Cardiac muscle cell (in vitro differentiated cells and primary cell): Measurements from ENCODE around the gene LPP. TPM values are rescaled to one million over a fixed set of nuclear protein-coding genes. Genes with fewer than 3 reads are reported as not detected.

Experiments
- DNase-seq, 2 donors: peaks; one replicate each; pipeline versions ENCODE4 v3.0.0 to v3.0.0-alpha.2; 2010 to 2017; ENCODE audit warnings: low read depth in 1 of 2, low spot score in 1 of 2
- H3K27ac ChIP-seq: fragments of 200-600 bp; sonication (generic); 2 replicates; pipeline ENCODE4 v1.5.1; 2016
- H3K27me3 ChIP-seq: fragments of 200-600 bp; sonication (generic); 2 replicates; pipeline ENCODE4 v1.6.0; 2016; ENCODE audit warnings: control low read depth
- H3K36me3 ChIP-seq: fragments of 200-600 bp; sonication (generic); 2 replicates; pipeline ENCODE4 v1.5.1; 2016; ENCODE audit warnings: control low read depth
- H3K4me1 ChIP-seq: fragments of 200-600 bp; sonication (generic); 2 replicates; pipeline ENCODE4 v1.8.1; 2017; ENCODE audit warnings: low read depth, mild to moderate bottlenecking, mixed run types
- H3K4me3 ChIP-seq: fragments of 200-600 bp; sonication (generic); 2 replicates; pipeline ENCODE4 v1.5.1; 2016; ENCODE audit warnings: mild to moderate bottlenecking
- H3K9me3 ChIP-seq: fragments of 200-600 bp; sonication (generic); 2 replicates; pipeline ENCODE4 v1.5.1; 2017; ENCODE audit warnings: low read depth, mild to moderate bottlenecking, control low read depth
- CTCF ChIP-seq: IDR thresholded peaks from 2 replicates; pipeline ENCODE4 v1.5.1; 2012; ENCODE audit warnings: low read depth, mild to moderate bottlenecking, low read length
- polyA plus RNA-seq: library from polyadenylated mRNA; unstranded; fragments of >200 nt; fragmentation: Nextera tagmentation; extraction: Ambion mirVana; gene quantifications from 2 replicates; pipeline ENCODE4 v1.2.1, GENCODE V29; 2016
- total RNA-seq: library from RNA; depleted of rRNA; stranded (reverse); fragments of >200 nt; gene quantifications from 2 replicates; pipeline ENCODE4 v1.2.3, GENCODE V29; 2016

LPP gene
- total and polyA plus RNA-seq, 2 experiments from 2014 or later, result 21.4 to 45.2 TPM

GRCh38 chr3:188345223-188345622, 191.3 kb downstream of the LPP start:
- H3K27ac ChIP-seq, result no peak overlapping the region
- no peak for TF ChIP-seq CTCF

GRCh38 chr3:188348435-188349244, 194.7 kb downstream of the LPP start:
- H3K9me3 ChIP-seq, result no peaks in the 10 kb centered on the region
- H3K27me3 ChIP-seq, result no peaks in the 10 kb centered on the region
- H3K4me1 ChIP-seq, result peaks cover 26% of the 10 kb centered on the region
- peak overlapping the region; percentile 10 for H3K27ac ChIP-seq
- peak; percentile 78 to 99 for DNase-seq
- H3K4me3 ChIP-seq, result no peak overlapping the region
- H3K36me3 ChIP-seq, result no peaks in the 10 kb centered on the region
- no peak for TF ChIP-seq CTCF

More at GRCh38 chr3:188345223-188345622, 191.3 kb downstream of the LPP start:
- peaks cover 33% of the 10 kb centered on the region for H3K4me1 ChIP-seq
- no peaks in the 10 kb centered on the region for H3K9me3 ChIP-seq
- DNase-seq, result peak in 1 of 2 donors; percentile 60
- H3K36me3 ChIP-seq, result no peaks in the 10 kb centered on the region
- no peak overlapping the region for H3K4me3 ChIP-seq
- H3K27me3 ChIP-seq, result no peaks in the 10 kb centered on the region

GRCh38 chr3:188349351-188349901, 195.5 kb downstream of the LPP start:
- peak; percentile 19 to 53 for DNase-seq
- Histone ChIP-seq H3K4me1 (peaks cover 18% of the 10 kb centered on the region), H3K9me3 (no peaks in the 10 kb centered on the region), H3K36me3 (no peaks in the 10 kb centered on the region), H3K4me3 (no peak overlapping the region), H3K27me3 (no peaks in the 10 kb centered on the region), H3K27ac (peak overlapping the region; percentile 10)
- peak; percentile 24 for TF ChIP-seq CTCF

- no peak for TF ChIP-seq CTCF
- peak in 1 of 2 donors; percentile 16 for DNase-seq
- no peaks in the 10 kb centered on the region for H3K27me3 ChIP-seq
- peak overlapping the region; percentile 10 for H3K27ac ChIP-seq
- no peak overlapping the region for H3K4me3 ChIP-seq
- peaks cover 15% of the 10 kb centered on the region for H3K4me1 ChIP-seq
- H3K36me3 ChIP-seq, result no peaks in the 10 kb centered on the region
- H3K9me3 ChIP-seq, result no peaks in the 10 kb centered on the region
Measured at GRCh38 chr3:188349933-188350332, 196.0 kb downstream of the LPP start.

GRCh38 chr3:188350961-188351360, 197.0 kb downstream of the LPP start:
- Histone ChIP-seq H3K4me3 (no peak overlapping the region), H3K9me3 (no peaks in the 10 kb centered on the region), H3K27ac (no peak overlapping the region), H3K4me1 (peaks cover 15% of the 10 kb centered on the region), H3K27me3 (no peaks in the 10 kb centered on the region), H3K36me3 (no peaks in the 10 kb centered on the region)
- no peak for TF ChIP-seq CTCF
- no peak for DNase-seq
